GM12875 (cell line): ENCODE results near the gene OR5L2.

Experiments
- H3K4me3 ChIP-seq: one replicate; pipeline ENCODE4 v1.5.1; 2011; ENCODE audit warnings: low read depth, low read length, control low read depth
- CTCF ChIP-seq: IDR thresholded peaks from 2 replicates; pipeline ENCODE4 v1.5.1; 2011; ENCODE audit warnings: low read depth, mild to moderate bottlenecking, control low read depth, inconsistent platforms, low read length, moderate library complexity, borderline replicate concordance; ENCODE audit not compliant: insufficient read depth

OR5L2 gene

GRCh38 chr11:55826919-55827318, at the start of gene OR5L2:
TSS of gene OR5L2 (plus strand) at chr11:55827219. CDS start at chr11:55827219, 0 bp downstream.
- no peak within 1 kb of the TSS for H3K4me3 ChIP-seq
- no peak for TF ChIP-seq CTCF

GRCh38 chr11:55791606-55792005, 35.4 kb upstream of the OR5L2 start:
- no peak for TF ChIP-seq CTCF

GRCh38 chr11:55793321-55793720, 33.7 kb upstream of the OR5L2 start:
- no peak for TF ChIP-seq CTCF
- H3K4me3 ChIP-seq, result no peak overlapping the region

More at GRCh38 chr11:55791606-55792005, 35.4 kb upstream of the OR5L2 start:
- no peak overlapping the region for H3K4me3 ChIP-seq

- no peak for TF ChIP-seq CTCF
- no peak within 1 kb of the TSS for H3K4me3 ChIP-seq
Measured at GRCh38 chr11:55795256-55795655, 31.8 kb upstream of the OR5L2 start, which contains the start of gene OR5D14. TSS of gene OR5D14 (plus strand) at chr11:55795556. CDS start at chr11:55795556, 0 bp downstream.

GRCh38 chr11:55806248-55806647, 20.8 kb upstream of the OR5L2 start:
- no peak overlapping the region for H3K4me3 ChIP-seq
- TF ChIP-seq CTCF, result no peak

- TF ChIP-seq CTCF, result no peak
- no peak within 1 kb of the TSS for H3K4me3 ChIP-seq
Measured at GRCh38 chr11:55811067-55811466, 16.0 kb upstream of the OR5L2 start, which contains the start of gene OR5L1. TSS of gene OR5L1 (plus strand) at chr11:55811367. CDS start at chr11:55811467, 100 bp downstream.

- no peak for TF ChIP-seq CTCF
Measured at GRCh38 chr11:55819330-55819729, 7.7 kb upstream of the OR5L2 start, which contains the start of gene OR5D18. TSS of gene OR5D18 (plus strand) at chr11:55819630. CDS start at chr11:55819630, 0 bp downstream.

More at GRCh38 chr11:55819330-55819729, 7.7 kb upstream of the OR5L2 start, which contains the start of gene OR5D18:
- no peak within 1 kb of the TSS for H3K4me3 ChIP-seq
